Prostate gland (tissue), 2 donors: ENCODE data around the gene RHOU. TPM values are rescaled to one million over a fixed set of nuclear protein-coding genes. Genes with fewer than 3 reads are reported as not detected.

ENCODE experiments used
- DNase-seq: peaks from one replicate; pipeline ENCODE4 v3.0.0-alpha.2; 2019; ENCODE audit warnings: low spot score
- H3K27ac ChIP-seq, 2 donors: fragments of 200-600 bp; sonication (generic); 2 replicates each; pipeline ENCODE4 v1.5.1; 2017 to 2019
- H3K27me3 ChIP-seq: fragments of 200-600 bp; sonication (generic); replicated peaks from 2 replicates; pipeline ENCODE4 v1.5.1; 2019; ENCODE audit not compliant: insufficient read depth
- H3K36me3 ChIP-seq, 2 donors: fragments of 200-600 bp; sonication (generic); 1 replicate in 1 of 2; 2 replicates in 1 of 2; pipeline versions ENCODE4 v1.5.1 to v1.8.1; 2017 to 2019
- H3K4me1 ChIP-seq: fragments of 200-600 bp; sonication (generic); replicated peaks from 2 replicates; pipeline ENCODE4 v1.5.1; 2019
- H3K4me3 ChIP-seq, 2 donors: fragments of 200-600 bp; sonication (generic); 2 replicates each; pipeline ENCODE4 v1.5.1; 2017 to 2019
- H3K9me3 ChIP-seq: fragments of 200-600 bp; sonication (generic); 2 replicates; pipeline ENCODE4 v1.5.1; 2017
- POLR2A ChIP-seq: fragments of 450-650 bp; IDR thresholded peaks from one replicate; pipeline ENCODE4 v1.6.1; 2016; ENCODE audit warnings: antibody characterized with exemption, mild to moderate bottlenecking
- POLR2AphosphoS5 ChIP-seq: sonication (generic); formaldehyde crosslinking; IDR thresholded peaks from one replicate; pipeline ENCODE4 v1.6.1; 2017; ENCODE audit warnings: antibody characterized with exemption
- WGBS: methylation state at CpG from one replicate; pipeline ENCODE4 v1.1.5; 2018; 5-methylcytosine and 5-hydroxymethylcytosine counted together
- intact Hi-C: fragments of 100-400 bp; cut with DNase I; formaldehyde crosslinking; loops from one replicate; pipeline ENCODE4 v1.14.2; 2022
- total RNA-seq, 2 donors: library from RNA; depleted of rRNA; stranded (reverse); fragments of >200 nt; gene quantifications; one replicate each; pipeline ENCODE4 v1.1.0, GENCODE V29; 2016
- TF ChIP-seq, protein P1 (sequence below), 4 experiments: fragments of 200-600 bp in 2 of 4; fragments of 450-650 bp in 2 of 4; sonication (generic) in 2 of 4; IDR thresholded peaks; 1 replicate in 3 of 4; 2 replicates in 1 of 4; pipeline ENCODE4 v1.5.1; 2016 to 2019; ENCODE audit warnings: antibody characterized with exemption in 4 of 4, mild to moderate bottlenecking in 2 of 4, moderate library complexity in 2 of 4

Gene RHOU
- total RNA-seq, 2 donors from 2014 or later = 39.6 to 75.9 TPM

DNA sequence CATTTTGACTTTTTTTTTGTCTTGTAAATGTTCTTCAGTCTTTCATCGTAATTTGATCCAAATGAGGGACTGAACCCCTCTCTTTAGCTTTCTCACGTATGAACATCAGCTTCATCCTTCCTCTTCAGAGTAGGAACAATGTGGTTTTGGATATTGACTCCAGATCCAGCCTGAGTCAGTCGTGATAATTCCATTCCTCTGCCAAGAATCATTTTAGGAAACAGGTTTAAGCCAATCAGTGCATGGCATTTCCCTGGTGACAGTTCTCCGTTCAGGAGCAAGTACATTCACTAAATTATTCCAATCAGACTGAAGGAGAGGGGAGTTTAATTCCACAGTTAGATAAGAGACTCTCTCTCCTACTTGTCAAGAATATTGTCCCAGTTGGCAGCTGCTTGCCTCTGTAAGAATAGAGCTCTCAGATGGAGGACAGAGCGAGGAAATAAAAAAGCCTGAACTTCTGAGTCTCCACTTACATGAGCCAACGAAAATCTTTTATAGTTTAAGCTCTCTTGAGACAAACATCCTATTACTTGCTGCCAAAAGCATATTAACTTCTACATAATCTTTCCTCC, 18.6 kb downstream of the RHOU start:
- H3K4me1 ChIP-seq = no peaks in the 10 kb centered on the region
- no peaks in the 10 kb centered on the region for H3K9me3 ChIP-seq
- no peaks in the 10 kb centered on the region for H3K36me3 ChIP-seq
- no peak for TF ChIP-seq POLR2AphosphoS5
- TF ChIP-seq POLR2A = no peak
- TF ChIP-seq, protein P1, sequence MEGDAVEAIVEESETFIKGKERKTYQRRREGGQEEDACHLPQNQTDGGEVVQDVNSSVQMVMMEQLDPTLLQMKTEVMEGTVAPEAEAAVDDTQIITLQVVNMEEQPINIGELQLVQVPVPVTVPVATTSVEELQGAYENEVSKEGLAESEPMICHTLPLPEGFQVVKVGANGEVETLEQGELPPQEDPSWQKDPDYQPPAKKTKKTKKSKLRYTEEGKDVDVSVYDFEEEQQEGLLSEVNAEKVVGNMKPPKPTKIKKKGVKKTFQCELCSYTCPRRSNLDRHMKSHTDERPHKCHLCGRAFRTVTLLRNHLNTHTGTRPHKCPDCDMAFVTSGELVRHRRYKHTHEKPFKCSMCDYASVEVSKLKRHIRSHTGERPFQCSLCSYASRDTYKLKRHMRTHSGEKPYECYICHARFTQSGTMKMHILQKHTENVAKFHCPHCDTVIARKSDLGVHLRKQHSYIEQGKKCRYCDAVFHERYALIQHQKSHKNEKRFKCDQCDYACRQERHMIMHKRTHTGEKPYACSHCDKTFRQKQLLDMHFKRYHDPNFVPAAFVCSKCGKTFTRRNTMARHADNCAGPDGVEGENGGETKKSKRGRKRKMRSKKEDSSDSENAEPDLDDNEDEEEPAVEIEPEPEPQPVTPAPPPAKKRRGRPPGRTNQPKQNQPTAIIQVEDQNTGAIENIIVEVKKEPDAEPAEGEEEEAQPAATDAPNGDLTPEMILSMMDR (IDR thresholded peaks at IDR 0.05) = no peak
- intact Hi-C loops = no loop called here
- WGBS = 14% methylated on average over 6 of the region's 6 CpGs
- no peak overlapping the region for H3K27ac ChIP-seq
- H3K4me3 ChIP-seq = no peak overlapping the region
- DNase-seq = no peak
- H3K27me3 ChIP-seq = no peaks in the 10 kb centered on the region

DNA sequence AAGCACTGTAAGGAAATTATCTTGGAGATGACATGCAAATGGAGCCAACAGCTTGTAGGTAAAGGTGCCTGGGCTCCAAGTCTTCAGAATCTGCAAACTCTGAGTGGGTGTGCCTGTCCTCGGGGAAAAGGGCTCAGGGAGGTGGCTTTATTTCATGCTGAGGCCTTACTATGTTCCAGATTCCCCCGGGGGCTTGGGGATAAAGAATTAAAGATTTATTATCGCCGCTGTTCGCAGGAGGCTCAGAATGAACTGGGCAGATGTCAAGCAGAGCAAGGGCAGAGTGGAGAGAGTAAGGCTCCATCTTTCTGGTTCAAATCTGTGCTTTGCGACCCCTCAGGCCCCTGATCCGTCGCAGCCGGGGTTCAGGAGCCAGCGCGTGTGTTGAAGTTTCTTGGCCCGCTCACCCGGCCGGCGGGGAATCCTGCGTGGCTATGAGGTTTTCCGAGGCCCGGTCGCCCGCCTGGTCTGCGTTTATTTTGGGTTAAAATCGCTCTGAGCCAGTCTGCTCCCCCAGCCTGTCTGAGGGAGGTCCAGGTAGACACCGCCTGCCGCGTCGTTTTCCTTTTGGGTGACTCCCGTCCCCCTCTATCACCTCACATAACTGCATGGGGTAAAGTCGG, 19.5 kb downstream of the RHOU start:
- H3K36me3 ChIP-seq = no peaks in the 10 kb centered on the region
- TF ChIP-seq, protein P1 (IDR thresholded peaks at IDR 0.05) = no peak
- no peak for TF ChIP-seq POLR2AphosphoS5
- no peak for TF ChIP-seq POLR2A
- no peak overlapping the region for H3K27ac ChIP-seq
- WGBS = 86% methylated on average over 28 of the region's 28 CpGs
- intact Hi-C loops = no loop called here
- H3K27me3 ChIP-seq = no peaks in the 10 kb centered on the region
- H3K4me1 ChIP-seq = no peaks in the 10 kb centered on the region
- no peak overlapping the region for H3K4me3 ChIP-seq
- DNase-seq = no peak
- H3K9me3 ChIP-seq = no peaks in the 10 kb centered on the region

GRCh38 chr1:228755800-228756199, 20.5 kb downstream of the RHOU start:
- H3K27ac ChIP-seq = no peak overlapping the region
- intact Hi-C loops = no loop called here
- no peak overlapping the region for H3K4me3 ChIP-seq
- no peaks in the 10 kb centered on the region for H3K36me3 ChIP-seq
- no peaks in the 10 kb centered on the region for H3K9me3 ChIP-seq
- no peaks in the 10 kb centered on the region for H3K27me3 ChIP-seq
- WGBS = 93% methylated on average over 3 of the region's 3 CpGs
- no peaks in the 10 kb centered on the region for H3K4me1 ChIP-seq
- TF ChIP-seq POLR2A = no peak
- no peak for TF ChIP-seq POLR2AphosphoS5
- TF ChIP-seq, protein P1 (IDR thresholded peaks at IDR 0.05) = no peak
- no peak for DNase-seq

DNA sequence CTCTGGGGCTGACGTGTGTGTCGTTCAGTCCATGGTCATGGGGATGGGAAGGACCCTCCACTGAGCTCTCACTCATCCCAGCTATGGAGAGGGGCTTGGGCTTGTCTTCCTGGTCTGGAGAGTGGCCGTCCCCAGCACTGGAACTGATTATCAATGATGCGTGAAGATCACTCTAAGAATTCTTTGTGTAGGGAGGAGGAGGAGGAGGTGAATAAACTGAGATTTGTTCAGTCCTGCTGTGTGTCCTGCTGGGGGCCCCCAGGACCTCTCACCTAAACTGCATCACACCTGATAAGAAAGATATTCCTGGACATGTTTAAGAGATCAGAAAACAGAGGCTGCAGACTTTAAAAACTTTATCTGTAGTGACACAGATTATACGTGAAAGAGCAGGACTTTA, 21.2 kb downstream of the RHOU start:
- H3K9me3 ChIP-seq = no peaks in the 10 kb centered on the region
- TF ChIP-seq, protein P1 (IDR thresholded peaks at IDR 0.05) = no peak
- TF ChIP-seq POLR2A (no peak), POLR2AphosphoS5 (no peak)
- H3K4me1 ChIP-seq = no peaks in the 10 kb centered on the region
- H3K4me3 ChIP-seq = no peak overlapping the region
- H3K27me3 ChIP-seq = no peaks in the 10 kb centered on the region
- intact Hi-C loops = no loop called here
- H3K36me3 ChIP-seq = no peaks in the 10 kb centered on the region
- WGBS = 83% methylated on average over 5 of the region's 5 CpGs
- no peak overlapping the region for H3K27ac ChIP-seq
- no peak for DNase-seq

- Histone ChIP-seq H3K4me1 (no peaks in the 10 kb centered on the region), H3K27ac (no peak overlapping the region), H3K27me3 (no peaks in the 10 kb centered on the region), H3K9me3 (no peaks in the 10 kb centered on the region), H3K4me3 (no peak overlapping the region), H3K36me3 (no peaks in the 10 kb centered on the region)
- intact Hi-C loops = no loop called here
- DNase-seq = no peak
- 91% methylated on average over 4 of the region's 4 CpGs for WGBS
- TF ChIP-seq, protein P1 (IDR thresholded peaks at IDR 0.05) = no peak
- TF ChIP-seq POLR2AphosphoS5 (no peak), POLR2A (no peak)
Measured at GRCh38 chr1:228758447-228758846, 23.2 kb downstream of the RHOU start.
